M059J (cell line): ENCODE measurements around the gene CDC42BPA. TPM values are rescaled to one million over a fixed set of nuclear protein-coding genes. Genes with fewer than 3 reads are reported as not detected.
"Not testable (repeated sequence)": the region's sequence is repeated elsewhere in the genome, so short reads cannot be mapped to it uniquely, and the experiment has no call there.

Source experiments
- DNase-seq: peaks from one replicate; pipeline ENCODE4 v3.0.0-alpha.2; 2012; ENCODE audit warnings: low read depth
- total RNA-seq: library from RNA; depleted of rRNA; stranded (reverse); fragments of >200 nt; shearing (Covaris generic); gene quantifications from 2 replicates; pipeline ENCODE4 v1.2.3, GENCODE V29; 2014

The CDC42BPA gene
- total RNA-seq, 1 experiment from 2014 or later: 21.6 TPM

DNA sequence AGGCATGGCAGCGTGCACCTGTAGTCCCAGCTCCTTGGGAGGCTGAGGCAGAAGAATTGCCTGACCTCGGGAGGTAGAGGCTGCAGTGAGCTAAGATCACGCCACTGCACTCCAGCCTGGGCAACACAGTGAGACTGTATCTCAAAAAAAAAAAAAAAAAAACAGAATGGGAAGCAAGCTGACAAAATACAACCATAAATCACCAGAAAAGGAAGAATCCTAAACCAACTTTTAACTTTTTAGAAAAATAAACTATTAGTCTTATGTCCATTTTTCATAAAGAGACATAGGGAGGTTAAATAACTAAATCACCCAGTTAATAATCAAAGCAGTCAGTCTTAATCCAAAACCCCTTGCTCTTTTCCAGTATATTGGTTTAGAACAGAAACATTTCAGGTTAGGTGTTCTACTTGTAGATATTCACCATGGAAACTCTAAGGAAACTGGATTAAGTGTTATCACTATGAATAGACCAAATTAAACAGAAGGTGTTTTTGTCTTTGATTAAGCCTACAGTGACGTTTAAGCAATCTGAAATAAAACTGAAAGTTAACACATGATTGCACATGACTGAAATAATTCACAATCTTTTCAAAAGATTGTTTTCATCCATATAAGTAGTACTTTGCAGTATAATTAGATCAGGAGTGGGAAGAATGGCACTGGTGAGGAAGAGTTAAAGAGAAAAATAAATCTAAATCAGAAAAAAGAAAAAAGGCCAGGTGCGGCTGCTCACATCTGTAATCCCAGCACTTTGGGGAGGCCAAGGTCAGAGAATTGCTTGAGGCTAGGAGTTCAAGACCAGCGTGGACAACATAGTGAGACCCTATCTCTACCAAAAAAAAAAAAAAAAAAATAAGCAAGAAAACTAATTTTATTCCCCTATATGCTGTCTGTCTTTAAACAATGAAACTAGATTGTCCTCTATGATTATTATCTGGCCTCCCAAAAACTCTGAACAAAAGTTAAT, 9.6 kb downstream of the CDC42BPA start:
- no peak for DNase-seq

DNA sequence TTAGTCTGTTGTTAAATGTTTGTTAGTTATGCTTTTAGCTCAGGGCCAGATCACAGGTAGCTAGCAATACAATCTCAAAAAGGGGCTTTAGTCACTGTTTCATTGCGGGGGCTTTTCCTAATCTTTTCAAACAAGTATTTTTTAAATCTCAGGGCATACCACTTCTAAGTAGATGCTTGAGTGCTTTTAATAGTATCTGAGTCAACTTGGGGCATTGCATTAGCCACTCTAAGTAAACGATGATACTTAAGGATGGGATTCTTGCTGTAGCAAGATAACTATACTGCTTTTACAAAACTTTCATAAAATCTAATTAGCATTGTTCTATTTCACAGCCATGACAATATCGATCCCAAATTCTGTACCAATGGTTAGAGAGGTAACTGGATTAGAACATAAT, 11.6 kb downstream of the CDC42BPA start:
- DNase-seq: no peak

DNA sequence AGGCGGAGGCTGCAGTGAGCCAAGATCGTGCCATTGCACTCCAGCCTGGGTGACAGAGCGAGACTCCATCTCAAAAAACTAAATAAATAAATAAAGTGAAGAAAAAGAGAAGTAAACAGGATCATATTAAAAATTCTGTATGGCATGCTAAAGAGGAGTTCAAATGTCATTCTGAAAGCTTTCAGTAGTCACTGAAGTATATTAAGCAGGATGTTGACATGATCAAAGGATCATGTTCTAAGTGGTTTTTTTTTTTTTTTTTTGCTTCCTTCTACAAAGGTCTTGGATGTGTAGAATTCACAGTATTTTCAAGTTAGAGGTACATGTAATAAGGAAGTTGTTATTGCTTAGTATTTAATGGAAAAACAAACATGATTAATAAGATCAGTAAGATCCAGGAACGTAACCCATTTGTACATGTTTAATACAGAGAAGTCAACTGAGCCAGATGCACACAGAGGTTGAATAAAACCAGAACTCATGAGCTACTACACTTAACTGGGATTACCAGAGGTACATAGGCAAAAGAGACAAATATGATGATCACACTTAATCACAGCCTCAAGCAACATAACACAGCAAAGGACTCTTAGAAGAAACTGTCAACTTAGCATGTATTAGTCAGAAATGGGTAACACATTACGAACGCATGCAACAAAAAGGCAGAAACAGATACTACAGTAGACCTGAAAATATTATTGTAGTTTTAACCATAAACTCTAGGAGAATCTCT, 12.2 kb downstream of the CDC42BPA start:
- no peak for DNase-seq

DNA sequence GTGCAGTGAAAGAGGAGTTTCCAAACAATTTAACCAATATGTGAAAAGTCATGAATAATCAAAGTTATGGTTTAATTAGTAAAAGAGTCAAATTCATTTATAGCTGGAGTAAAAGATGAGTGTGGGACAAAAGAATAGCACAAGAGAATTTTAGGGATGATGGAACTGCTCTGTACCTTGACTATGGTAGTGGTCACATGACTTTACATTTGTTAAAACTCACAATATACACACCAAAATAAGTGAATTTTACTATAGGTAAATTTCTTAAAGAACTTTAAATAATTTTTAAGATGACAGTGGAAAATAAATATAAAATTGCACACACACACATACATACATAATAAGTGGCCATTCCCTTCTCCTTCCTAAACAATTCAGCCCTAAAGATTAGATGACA, 13.6 kb downstream of the CDC42BPA start:
- no peak for DNase-seq

DNA sequence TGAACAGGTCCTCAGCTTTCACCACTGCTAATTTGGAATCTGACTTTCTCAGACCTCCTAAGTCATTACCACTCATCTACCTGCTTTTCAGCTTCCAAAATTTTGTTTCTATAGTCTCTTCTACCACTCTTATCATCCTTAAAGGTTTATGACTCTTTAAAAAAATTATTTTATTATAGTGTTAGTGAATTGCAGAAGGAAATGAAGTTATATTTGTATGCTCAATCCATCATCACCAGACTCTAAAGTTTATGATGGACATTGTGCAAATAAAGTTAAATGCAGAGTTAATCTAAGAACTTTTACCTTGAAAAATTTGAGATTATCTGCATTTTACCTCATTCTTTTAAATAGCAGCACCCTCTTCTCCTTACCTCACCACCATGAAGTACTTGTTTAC, 14.6 kb downstream of the CDC42BPA start:
- no peak for DNase-seq

DNA sequence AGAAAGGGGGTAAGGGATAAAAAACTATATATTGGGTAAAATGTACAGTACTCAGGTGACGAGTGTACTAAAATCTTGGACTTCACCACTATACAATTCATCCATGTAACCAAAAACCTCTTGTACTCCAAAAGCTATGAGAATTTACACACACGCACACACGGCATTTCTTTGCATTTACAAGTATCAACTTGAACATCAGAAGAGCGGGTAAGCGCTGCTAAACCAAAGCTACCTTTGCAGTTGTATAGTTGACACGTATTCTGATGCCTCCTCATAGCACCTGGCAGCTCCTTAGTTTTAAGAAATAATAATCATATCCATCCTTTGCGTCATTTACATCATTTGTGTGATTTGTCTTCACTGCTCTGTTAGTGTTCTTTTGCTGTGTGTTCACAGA, 17.6 kb downstream of the CDC42BPA start:
- DNase-seq: no peak

DNA sequence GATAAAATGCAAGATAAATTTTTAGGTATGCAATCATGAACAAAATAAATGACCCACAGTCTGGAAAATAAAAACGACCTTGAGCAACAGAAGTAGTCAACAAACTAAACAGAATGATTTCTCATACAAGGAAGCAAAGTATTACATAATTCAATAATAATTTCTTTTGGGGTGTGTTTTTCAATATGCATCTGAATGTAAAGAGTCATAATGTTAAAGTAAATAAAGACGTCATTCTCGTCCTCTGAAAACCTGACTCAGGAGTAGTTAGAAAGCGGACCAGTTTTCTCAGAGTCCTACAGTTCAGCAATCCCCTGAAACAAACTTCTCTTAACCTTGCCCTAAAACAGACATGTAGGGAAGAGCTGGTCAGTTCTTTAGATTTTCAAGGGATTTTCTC, 18.6 kb downstream of the CDC42BPA start:
- DNase-seq: no peak

DNA sequence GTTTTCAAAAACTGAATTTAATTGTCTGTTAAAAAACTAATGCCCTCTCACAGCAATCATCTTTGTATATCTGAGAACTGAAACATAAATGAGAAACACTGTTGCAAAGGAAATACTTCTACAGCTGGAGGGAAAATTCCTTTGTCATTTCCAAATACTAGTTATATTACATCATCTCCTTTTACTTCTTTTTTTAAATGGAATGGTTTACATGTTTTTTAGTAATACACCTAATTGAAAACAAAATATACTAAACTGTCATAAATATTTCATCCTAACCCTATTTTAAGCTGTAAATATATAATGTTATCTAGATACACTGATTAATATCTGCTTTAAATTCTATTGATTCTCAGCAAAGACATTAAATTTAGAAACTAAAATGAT, 19.1 kb downstream of the CDC42BPA start:
- DNase-seq: peak; percentile 49

DNA sequence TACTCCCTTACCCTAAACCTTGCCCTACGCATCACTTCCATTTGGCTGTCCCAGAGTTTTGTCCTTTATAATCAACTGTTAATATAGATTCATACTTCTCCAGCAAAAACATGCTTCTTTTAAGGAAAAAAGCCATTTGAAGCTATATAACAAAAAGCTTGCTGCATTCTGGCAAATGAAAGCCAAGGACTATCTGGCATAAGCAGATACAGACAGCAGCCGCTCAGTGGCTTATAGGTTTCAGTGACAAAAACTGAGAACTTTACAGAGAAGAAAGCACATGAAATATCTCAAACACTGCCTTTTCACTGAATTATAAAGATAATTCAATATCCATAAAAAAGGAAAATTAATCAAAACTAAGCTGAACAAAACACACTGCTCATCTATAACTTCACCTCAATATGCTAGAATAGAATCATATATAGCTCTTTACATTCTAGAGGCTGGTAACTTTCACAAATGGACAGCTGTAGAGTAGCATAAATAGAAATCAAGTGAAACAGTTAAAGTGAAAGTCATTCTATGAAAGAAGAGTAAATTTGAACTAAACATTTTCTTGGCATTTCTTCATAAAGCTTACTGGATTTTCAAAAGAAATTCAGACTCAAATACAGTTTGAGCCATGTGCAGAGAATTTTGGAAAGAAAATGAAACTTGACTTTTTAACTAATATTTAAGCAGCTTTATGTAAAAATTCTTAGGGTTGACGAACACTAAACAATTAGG, 19.6 kb downstream of the CDC42BPA start:
- DNase-seq: no peak

DNA sequence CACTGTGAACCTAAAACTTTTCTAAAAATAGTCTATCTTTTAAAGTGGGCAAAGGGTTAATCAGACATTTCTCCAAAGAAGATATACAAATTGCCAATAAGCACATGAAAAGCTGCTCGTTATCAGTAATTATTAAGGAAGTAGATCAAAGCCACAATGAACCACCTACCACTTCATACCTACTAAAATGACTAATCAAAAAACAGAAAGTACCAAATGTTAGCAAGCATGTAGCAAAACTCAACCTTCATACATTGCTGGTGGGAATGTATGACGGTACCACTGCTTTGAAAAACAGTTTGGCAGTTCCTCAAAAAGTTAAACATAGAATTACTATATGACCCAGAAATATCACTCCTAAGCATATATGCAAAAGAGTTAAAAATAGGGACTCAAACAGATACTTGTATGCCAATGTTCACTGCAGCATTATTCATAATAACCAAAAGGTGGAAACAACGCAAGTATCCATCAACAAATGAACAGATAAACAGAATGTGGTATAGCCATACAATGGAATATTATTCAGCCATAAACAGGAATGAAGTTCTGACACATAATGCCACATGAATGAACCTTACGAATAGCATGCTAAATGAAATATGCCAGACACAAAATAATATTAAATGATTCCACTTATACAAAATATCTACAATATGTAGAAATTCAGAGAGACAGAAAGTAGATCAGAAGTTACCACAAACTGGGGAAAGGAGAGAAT, 21.1 kb downstream of the CDC42BPA start:
- no peak for DNase-seq

DNA sequence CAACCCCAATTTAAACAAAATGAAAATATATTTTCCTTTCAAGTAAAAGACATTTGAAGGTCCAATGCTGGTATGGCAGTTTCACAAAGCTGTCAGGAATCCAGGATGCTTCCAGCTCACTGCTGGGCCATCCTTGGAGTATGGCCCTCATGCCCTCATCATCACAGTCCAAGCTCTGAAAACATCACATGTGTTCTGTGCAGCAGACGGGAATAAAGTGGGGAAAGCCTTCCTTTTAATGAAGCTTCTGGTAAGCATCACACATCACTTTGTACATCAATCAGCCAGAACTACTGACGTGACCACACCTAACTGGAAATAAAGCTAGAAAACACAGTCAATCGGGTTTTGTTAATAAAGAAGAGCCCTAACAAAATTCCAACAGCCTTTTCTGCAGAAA, 22.7 kb downstream of the CDC42BPA start:
- no peak for DNase-seq

DNA sequence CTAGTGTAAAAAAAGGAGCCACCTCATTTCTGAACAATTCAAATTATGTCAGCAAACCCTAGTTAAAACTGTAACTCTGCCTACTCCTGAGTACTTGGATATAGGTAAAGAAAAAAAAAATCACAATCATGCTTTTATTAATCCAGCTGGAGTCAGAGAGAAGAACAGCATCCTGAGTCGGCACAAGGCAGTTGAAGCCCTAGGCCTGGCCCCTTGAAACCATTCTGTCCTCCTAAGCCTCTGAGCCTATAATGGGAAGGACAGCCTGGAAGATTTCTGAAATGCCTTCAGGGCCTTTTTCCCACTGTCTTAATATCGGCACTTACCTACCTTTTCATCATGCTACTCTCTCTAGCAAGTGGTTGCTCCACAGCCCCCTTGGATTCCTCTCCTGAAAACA, 32.5 kb downstream of the CDC42BPA start:
- no peak for DNase-seq

DNA sequence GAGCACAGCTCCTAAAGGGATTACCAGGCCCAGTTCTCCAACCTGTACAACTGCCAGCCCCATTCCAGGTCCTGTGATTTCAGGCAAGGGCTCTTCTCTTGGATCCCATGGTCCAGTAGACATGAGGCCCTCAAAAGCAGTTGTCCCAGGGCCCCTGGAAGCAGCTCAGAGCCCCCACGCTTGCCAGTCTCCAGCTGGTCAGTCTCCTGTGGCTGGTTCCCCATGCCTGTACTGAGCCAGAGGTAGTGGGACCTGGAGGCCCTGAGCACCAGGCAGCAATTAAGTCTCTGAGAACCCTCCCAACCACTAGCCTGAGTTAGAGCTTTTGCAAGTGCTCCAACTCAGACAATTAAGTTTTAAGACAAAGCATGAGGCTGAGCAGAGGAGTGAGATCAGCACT, 36.9 kb downstream of the CDC42BPA start:
- DNase-seq: no peak

DNA sequence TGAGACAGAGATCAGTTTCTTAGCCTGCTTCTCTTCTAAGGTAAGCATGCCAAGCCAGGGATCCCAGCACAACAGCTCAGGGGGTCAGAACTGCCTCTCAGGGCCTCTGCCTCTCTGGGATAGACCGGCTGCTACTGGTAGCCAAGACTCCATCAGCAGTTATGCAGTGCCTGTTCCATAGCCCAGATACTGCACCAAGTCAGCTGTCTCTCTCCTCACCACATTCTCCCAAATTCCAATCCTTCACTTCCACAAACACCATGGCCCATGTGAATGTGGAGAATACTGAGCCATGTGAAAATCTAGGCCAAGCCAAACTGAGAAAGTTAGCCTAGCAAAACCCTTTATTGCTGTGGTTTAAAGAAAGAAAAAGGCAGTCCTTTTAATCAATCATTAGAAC, 37.5 kb downstream of the CDC42BPA start:
- no peak for DNase-seq

DNA sequence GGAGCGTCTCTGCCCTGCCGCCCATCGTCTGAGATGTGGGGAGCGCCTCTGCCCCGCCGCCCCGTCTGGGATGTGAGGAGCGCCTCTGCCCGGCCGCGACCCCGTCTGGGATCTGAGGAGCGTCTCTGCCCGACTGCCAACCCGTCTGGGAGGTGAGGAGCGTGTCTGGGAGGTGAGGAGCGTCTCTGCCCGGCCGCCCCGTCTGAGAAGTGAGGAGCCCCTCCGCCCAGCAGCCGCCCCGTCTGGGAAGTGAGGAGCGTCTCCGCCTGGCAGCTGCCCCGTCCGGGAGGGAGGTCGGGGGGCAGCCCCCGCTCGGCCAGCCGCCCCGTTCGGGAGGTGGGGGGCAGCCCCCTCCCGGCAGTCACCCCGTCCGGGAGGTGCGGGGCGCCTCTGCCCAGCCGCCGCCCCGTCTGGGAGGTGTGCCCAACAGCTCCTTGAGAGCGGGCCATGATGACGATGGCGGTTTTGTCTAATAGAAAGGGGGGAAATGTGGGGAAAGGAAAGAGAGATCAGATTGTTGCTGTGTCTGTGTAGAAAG, 42.1 kb downstream of the CDC42BPA start:
- DNase-seq: not testable (repeated sequence)

DNA sequence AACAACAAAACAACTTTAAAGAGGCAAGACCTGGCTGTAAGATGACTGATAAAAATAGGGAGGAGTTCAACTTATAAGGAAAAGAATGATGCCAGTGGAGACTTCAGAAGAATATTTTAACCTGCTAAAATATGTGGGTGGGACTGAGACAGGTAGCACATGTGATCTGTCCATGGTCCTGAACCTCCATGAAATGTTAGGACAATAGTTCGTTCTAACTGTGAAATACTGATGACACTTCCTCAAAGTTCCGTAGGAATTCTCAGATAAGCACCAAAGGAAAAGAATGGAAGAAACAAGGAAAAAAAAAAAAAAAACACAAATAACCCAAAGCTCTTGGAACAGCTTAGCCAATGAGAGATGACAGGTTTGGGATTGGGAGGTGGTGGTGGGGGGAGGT, 44.7 kb downstream of the CDC42BPA start:
- peak; percentile 45 for DNase-seq

DNA sequence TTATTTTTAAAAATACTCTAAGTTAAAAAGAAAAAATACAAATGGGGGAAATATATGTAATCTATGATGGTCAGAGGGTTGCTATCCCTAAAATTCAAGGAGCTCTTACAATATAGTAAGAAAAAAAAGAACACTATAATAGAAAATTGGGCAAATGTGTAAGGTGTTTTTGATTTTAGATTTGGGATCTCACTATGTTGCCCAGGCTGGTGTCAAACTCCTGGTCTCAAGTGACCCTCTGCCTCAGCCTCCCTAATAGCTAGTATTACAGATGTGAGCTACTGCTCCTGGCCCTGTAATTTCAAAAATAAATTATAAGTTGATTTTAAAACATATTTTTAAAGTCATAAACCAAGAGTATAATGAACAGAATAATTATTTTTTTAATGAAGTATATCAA, 45.9 kb downstream of the CDC42BPA start:
- no peak for DNase-seq

DNA sequence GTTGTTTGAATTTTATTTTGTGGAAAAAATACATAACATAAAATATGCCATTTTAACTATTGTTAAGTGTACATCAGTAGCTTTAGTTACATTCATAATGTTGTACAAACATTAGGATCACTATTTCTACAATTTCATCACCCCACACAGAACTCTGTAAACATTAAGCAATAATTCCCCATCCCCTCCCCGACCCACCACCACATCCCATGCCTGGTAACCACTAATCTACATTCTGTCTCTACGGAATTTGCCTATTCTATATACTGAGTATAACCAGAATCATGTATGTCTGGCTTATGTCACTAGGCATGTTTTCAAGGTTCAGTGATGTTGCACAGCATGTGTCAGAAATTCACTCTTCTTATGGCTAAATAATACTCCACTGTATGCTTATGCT, 47.7 kb downstream of the CDC42BPA start:
- DNase-seq: no peak

DNA sequence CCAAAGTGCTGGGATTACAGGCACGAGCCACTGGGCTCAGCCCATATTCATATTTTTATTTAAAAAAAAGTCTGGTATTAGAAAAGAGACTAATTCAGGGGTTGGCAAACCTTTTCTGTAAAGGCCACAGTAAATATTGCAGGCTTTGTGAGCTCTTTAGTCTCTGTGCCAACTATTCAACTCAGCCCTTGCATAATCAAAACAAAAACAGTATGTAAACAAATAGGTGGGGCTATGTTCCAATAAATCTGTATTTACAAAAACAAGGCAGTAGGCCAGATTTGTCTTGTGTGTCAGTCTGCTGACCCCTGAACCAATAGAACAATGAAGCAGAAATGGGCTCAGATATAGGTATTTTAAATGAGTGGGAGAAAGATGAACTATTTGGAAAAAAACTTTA, 49.3 kb downstream of the CDC42BPA start:
- no peak for DNase-seq

DNA sequence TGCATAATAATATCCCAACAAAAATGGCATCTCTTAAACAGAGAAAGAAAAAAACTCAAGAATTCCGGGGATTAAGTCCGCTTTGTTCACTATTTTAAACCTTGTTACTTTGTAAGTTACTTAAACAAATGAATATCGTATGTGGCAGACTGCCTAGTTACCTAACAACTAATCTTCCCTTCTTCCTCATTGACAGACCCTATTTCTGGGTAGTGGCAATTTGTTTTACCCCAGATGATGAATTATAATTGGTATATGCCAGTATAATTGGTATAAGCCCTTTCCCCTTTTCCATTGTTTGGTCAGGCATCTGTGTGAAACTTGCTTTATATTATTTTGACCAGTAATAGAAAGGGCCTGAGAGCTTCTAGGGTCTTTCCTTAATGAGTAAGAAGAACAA, 52.4 kb downstream of the CDC42BPA start:
- DNase-seq: no peak

DNA sequence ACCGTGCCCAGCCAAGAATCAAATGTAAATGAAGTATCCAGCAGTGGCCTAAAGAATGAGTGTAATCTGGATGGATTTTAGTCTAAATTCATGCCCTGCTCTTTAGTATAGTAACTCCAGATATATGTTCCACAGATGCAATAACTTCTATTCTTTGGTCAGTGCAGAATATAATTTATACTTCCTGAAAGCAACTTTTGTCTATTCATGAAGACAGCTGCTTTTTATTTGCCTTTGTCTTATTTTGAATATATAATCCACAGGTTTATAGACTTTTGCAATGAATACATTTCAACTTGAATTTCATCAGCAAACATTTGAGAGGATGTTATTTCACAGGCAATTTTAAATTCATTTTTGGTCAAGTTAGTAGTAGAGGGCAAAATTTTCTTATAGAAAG, 54.4 kb downstream of the CDC42BPA start:
- DNase-seq: no peak
